ENCODE results near the gene PPP1R12C. TPM values are rescaled to one million over a fixed set of nuclear protein-coding genes. Genes with fewer than 3 reads are reported as not detected.

The PPP1R12C gene
- total RNA-seq, 1 donor from 2014 or later, result 219 TPM

- no peaks in the 10 kb centered on the region for H3K9me3 ChIP-seq
- intact Hi-C loops (cut with DNase I), result no loop called here
- no peaks in the 10 kb centered on the region for H3K4me1 ChIP-seq
- no peak for DNase-seq (ENCODE audit: low spot score in 2 of 2)
- H3K27me3 ChIP-seq, result no peaks in the 10 kb centered on the region
- no peak overlapping the region for H3K4me3 ChIP-seq
- H3K27ac ChIP-seq, result no peak overlapping the region
- TF ChIP-seq CTCF (IDR thresholded peaks at IDR 0.05), result no peak
- H3K36me3 ChIP-seq, result peaks cover 27 to 71% of the 10 kb centered on the region in 2 donors
Measured at GRCh38 chr19:55050749-55051532, 66.5 kb downstream of the PPP1R12C start.

- no peak for DNase-seq (ENCODE audit: low spot score in 2 of 2)
- intact Hi-C loops (cut with DNase I), result no loop called here
- Histone ChIP-seq H3K9me3 (no peaks in the 10 kb centered on the region), H3K4me1 (no peaks in the 10 kb centered on the region), H3K36me3 (peaks cover 31 to 68% of the 10 kb centered on the region in 2 donors), H3K27me3 (no peaks in the 10 kb centered on the region), H3K27ac (no peak overlapping the region), H3K4me3 (no peak overlapping the region)
- TF ChIP-seq CTCF (IDR thresholded peaks at IDR 0.05), result no peak
Measured at GRCh38 chr19:55048446-55048845, 69.0 kb downstream of the PPP1R12C start.

- H3K4me1 ChIP-seq, result no peaks in the 10 kb centered on the region
- TF ChIP-seq CTCF (IDR thresholded peaks at IDR 0.05), result no peak
- H3K36me3 ChIP-seq, result peaks cover 31 to 65% of the 10 kb centered on the region in 2 donors
- intact Hi-C loops (cut with DNase I), result no loop called here
- no peaks in the 10 kb centered on the region for H3K9me3 ChIP-seq
- H3K4me3 ChIP-seq, result no peak overlapping the region
- H3K27me3 ChIP-seq, result no peaks in the 10 kb centered on the region
- no peak overlapping the region for H3K27ac ChIP-seq
- no peak for DNase-seq (ENCODE audit: low spot score in 2 of 2)
Measured at GRCh38 chr19:55047951-55048350, 69.5 kb downstream of the PPP1R12C start.

- intact Hi-C loops (cut with DNase I), result no loop called here
- Histone ChIP-seq H3K4me1 (no peaks in the 10 kb centered on the region), H3K36me3 (peaks cover 31 to 72% of the 10 kb centered on the region in 2 donors), H3K4me3 (no peak overlapping the region), H3K9me3 (no peaks in the 10 kb centered on the region), H3K27me3 (no peaks in the 10 kb centered on the region), H3K27ac (no peak overlapping the region)
- no peak for DNase-seq (ENCODE audit: low spot score in 2 of 2)
- no peak for TF ChIP-seq CTCF (IDR thresholded peaks at IDR 0.05)
Measured at GRCh38 chr19:55046975-55047622, 70.3 kb downstream of the PPP1R12C start.

- H3K4me3 ChIP-seq, result no peak overlapping the region
- no peaks in the 10 kb centered on the region for H3K27me3 ChIP-seq
- no peak for DNase-seq (ENCODE audit: low spot score in 2 of 2)
- no peak for TF ChIP-seq CTCF (IDR thresholded peaks at IDR 0.05)
- intact Hi-C loops (cut with DNase I), result no loop called here
- H3K27ac ChIP-seq, result no peak overlapping the region
- H3K36me3 ChIP-seq, result peaks cover 31 to 59% of the 10 kb centered on the region in 2 donors
- H3K9me3 ChIP-seq, result no peaks in the 10 kb centered on the region
- no peaks in the 10 kb centered on the region for H3K4me1 ChIP-seq
Measured at GRCh38 chr19:55044771-55045716, 72.4 kb downstream of the PPP1R12C start.

All from ascending aorta (tissue), 2 donors.